ENCODE results near the gene DGKI. TPM values are rescaled to one million over a fixed set of nuclear protein-coding genes. Genes with fewer than 3 reads are reported as not detected.
A peak's percentile ranks its signal among the peaks of the same experiment; 100 is the strongest.

The DGKI gene
- 0.05 TPM for polyA plus RNA-seq (2013)

GRCh38 chr7:137846827-137847567 is at the start of gene DGKI:
TSS of gene DGKI (minus strand) at chr7:137846974.
- Histone ChIP-seq H3K4me3 (ENCODE audit: control insufficient read depth in 1 of 7, extremely low read depth in 1 of 7, insufficient read depth in 4 of 7, low read depth in 2 of 7, low read length in 6 of 7) (peak within 1 kb of the TSS in 6 of 7 experiments; percentile 11 to 62 (median 38)), H3K4me1 (ENCODE audit: control extremely low read depth in 1 of 4, control insufficient read depth in 4 of 4, insufficient read depth in 4 of 4, low read length in 3 of 4) (peaks cover 0 to 16% (median 12%) of the 10 kb centered on the region in 4 experiments), H3K36me3 (ENCODE audit: control insufficient read depth in 4 of 4, insufficient read depth in 4 of 4, low read length in 3 of 4) (no peaks in the 10 kb centered on the region), H3K27me3 (replicated peaks in 2 of 5; ENCODE audit: control insufficient read depth in 4 of 5, insufficient read depth in 5 of 5, low read length in 4 of 5) (peaks cover 26 to 72% (median 36%) of the 10 kb centered on the region in 5 experiments), H3K9me3 (ENCODE audit: control extremely low read depth in 1 of 5, control insufficient read depth in 4 of 5, insufficient read depth in 2 of 5, low read depth in 1 of 5, low read length in 4 of 5) (no peaks in the 10 kb centered on the region), H3K27ac (ENCODE audit: insufficient read depth in 1 of 2, low read depth in 1 of 2, low read length in 2 of 2, poor library complexity in 1 of 2, severe bottlenecking in 2 of 2) (no peak within 1 kb of the TSS)
- peak in 1 of 3 donors; percentile 24 for DNase-seq
- WGBS (ENCODE audit: insufficient coverage) = under 1% methylated on average over 59 of the region's 66 CpGs
- CTCF ChIA-PET = no interaction called here
- POLR2A ChIA-PET = no interaction called here

- no peak overlapping the region for H3K27ac ChIP-seq (ENCODE audit: insufficient read depth in 1 of 2, low read depth in 1 of 2, low read length in 2 of 2, poor library complexity in 1 of 2, severe bottlenecking in 2 of 2)
- H3K9me3 ChIP-seq (ENCODE audit: control extremely low read depth in 1 of 5, control insufficient read depth in 4 of 5, insufficient read depth in 2 of 5, low read depth in 1 of 5, low read length in 4 of 5) = no peaks in the 10 kb centered on the region
- no CpG with 5 or more reads among the region's 8 CpGs for WGBS (ENCODE audit: insufficient coverage)
- peaks cover 5 to 13% (median 8%) of the 10 kb centered on the region in 4 experiments for H3K4me1 ChIP-seq (ENCODE audit: control extremely low read depth in 1 of 4, control insufficient read depth in 4 of 4, insufficient read depth in 4 of 4, low read length in 3 of 4)
- H3K4me3 ChIP-seq (ENCODE audit: control insufficient read depth in 1 of 7, extremely low read depth in 1 of 7, insufficient read depth in 4 of 7, low read depth in 2 of 7, low read length in 6 of 7) = no peak overlapping the region
- H3K27me3 ChIP-seq (replicated peaks in 2 of 5; ENCODE audit: control insufficient read depth in 4 of 5, insufficient read depth in 5 of 5, low read length in 4 of 5) = no peaks in the 10 kb centered on the region
- ChIA-PET CTCF (interaction anchor here (0.9 to 2.8 kb wide), 3 partner anchors 8 to 114 kb away, joined by 4 to 7 read pairs (median 4); partner anchors contain the start of gene CREB3L2), POLR2A (no interaction called here)
- peaks cover 4 to 60% (median 45%) of the 10 kb centered on the region in 4 experiments for H3K36me3 ChIP-seq (ENCODE audit: control insufficient read depth in 4 of 4, insufficient read depth in 4 of 4, low read length in 3 of 4)
- no peak for DNase-seq
These were observed 48.8 kb upstream of the DGKI start for GRCh38 chr7:137895301-137896221.

- POLR2A ChIA-PET = interaction anchor here (0.6 kb wide), 1 partner anchor 41 kb away, joined by 3 read pairs; no protein-coding TSS in a partner anchor
These were observed 46.5 kb upstream of the DGKI start for GRCh38 chr7:137893143-137893742.

GRCh38 chr7:137891016-137891655 is 44.4 kb upstream of the DGKI start:
- Histone ChIP-seq H3K27ac (ENCODE audit: insufficient read depth in 1 of 2, low read depth in 1 of 2, low read length in 2 of 2, poor library complexity in 1 of 2, severe bottlenecking in 2 of 2) (no peak overlapping the region), H3K4me3 (ENCODE audit: control insufficient read depth in 1 of 7, extremely low read depth in 1 of 7, insufficient read depth in 4 of 7, low read depth in 2 of 7, low read length in 6 of 7) (no peak overlapping the region), H3K36me3 (ENCODE audit: control insufficient read depth in 4 of 4, insufficient read depth in 4 of 4, low read length in 3 of 4) (peaks cover 8 to 62% (median 45%) of the 10 kb centered on the region in 4 experiments), H3K27me3 (replicated peaks in 2 of 5; ENCODE audit: control insufficient read depth in 4 of 5, insufficient read depth in 5 of 5, low read length in 4 of 5) (no peaks in the 10 kb centered on the region), H3K9me3 (ENCODE audit: control extremely low read depth in 1 of 5, control insufficient read depth in 4 of 5, insufficient read depth in 2 of 5, low read depth in 1 of 5, low read length in 4 of 5) (no peaks in the 10 kb centered on the region), H3K4me1 (ENCODE audit: control extremely low read depth in 1 of 4, control insufficient read depth in 4 of 4, insufficient read depth in 4 of 4, low read length in 3 of 4) (peaks cover 0 to 7% (median 2%) of the 10 kb centered on the region in 4 experiments)
- no peak for DNase-seq
- POLR2A ChIA-PET = interaction anchor here (0.6 kb wide), 1 partner anchor 72 kb away, joined by 5 read pairs; no protein-coding TSS in a partner anchor
- CTCF ChIA-PET = interaction anchor here (1.0 kb wide), 1 partner anchor 13 kb away, joined by 4 read pairs; no protein-coding TSS in a partner anchor
- WGBS (ENCODE audit: insufficient coverage) = 95% methylated on average over 2 of the region's 4 CpGs

More at GRCh38 chr7:137893143-137893742, 46.5 kb upstream of the DGKI start:
- Histone ChIP-seq H3K4me1 (ENCODE audit: control extremely low read depth in 1 of 4, control insufficient read depth in 4 of 4, insufficient read depth in 4 of 4, low read length in 3 of 4) (peaks cover 0 to 7% (median 2%) of the 10 kb centered on the region in 4 experiments), H3K36me3 (ENCODE audit: control insufficient read depth in 4 of 4, insufficient read depth in 4 of 4, low read length in 3 of 4) (peaks cover 8 to 69% (median 47%) of the 10 kb centered on the region in 4 experiments), H3K9me3 (ENCODE audit: control extremely low read depth in 1 of 5, control insufficient read depth in 4 of 5, insufficient read depth in 2 of 5, low read depth in 1 of 5, low read length in 4 of 5) (no peaks in the 10 kb centered on the region), H3K4me3 (ENCODE audit: control insufficient read depth in 1 of 7, extremely low read depth in 1 of 7, insufficient read depth in 4 of 7, low read depth in 2 of 7, low read length in 6 of 7) (no peak overlapping the region), H3K27ac (ENCODE audit: insufficient read depth in 1 of 2, low read depth in 1 of 2, low read length in 2 of 2, poor library complexity in 1 of 2, severe bottlenecking in 2 of 2) (no peak overlapping the region), H3K27me3 (replicated peaks in 2 of 5; ENCODE audit: control insufficient read depth in 4 of 5, insufficient read depth in 5 of 5, low read length in 4 of 5) (no peaks in the 10 kb centered on the region)
- CTCF ChIA-PET = interaction anchor here (0.7 to 2.8 kb wide), 5 partner anchors 10 to 238 kb away, joined by 3 to 7 read pairs (median 3); no protein-coding TSS in a partner anchor
- DNase-seq = no peak

GRCh38 chr7:137890449-137890921 is 43.7 kb upstream of the DGKI start:
- POLR2A ChIA-PET = no interaction called here
- Histone ChIP-seq H3K27me3 (replicated peaks in 2 of 5; ENCODE audit: control insufficient read depth in 4 of 5, insufficient read depth in 5 of 5, low read length in 4 of 5) (no peaks in the 10 kb centered on the region), H3K9me3 (ENCODE audit: control extremely low read depth in 1 of 5, control insufficient read depth in 4 of 5, insufficient read depth in 2 of 5, low read depth in 1 of 5, low read length in 4 of 5) (no peaks in the 10 kb centered on the region), H3K4me1 (ENCODE audit: control extremely low read depth in 1 of 4, control insufficient read depth in 4 of 4, insufficient read depth in 4 of 4, low read length in 3 of 4) (peaks cover 0 to 7% (median 2%) of the 10 kb centered on the region in 4 experiments), H3K4me3 (ENCODE audit: control insufficient read depth in 1 of 7, extremely low read depth in 1 of 7, insufficient read depth in 4 of 7, low read depth in 2 of 7, low read length in 6 of 7) (no peak overlapping the region), H3K36me3 (ENCODE audit: control insufficient read depth in 4 of 4, insufficient read depth in 4 of 4, low read length in 3 of 4) (peaks cover 8 to 60% (median 45%) of the 10 kb centered on the region in 4 experiments), H3K27ac (ENCODE audit: insufficient read depth in 1 of 2, low read depth in 1 of 2, low read length in 2 of 2, poor library complexity in 1 of 2, severe bottlenecking in 2 of 2) (no peak overlapping the region)
- DNase-seq = no peak
- CTCF ChIA-PET = interaction anchor here (1.0 to 1.1 kb wide), 2 partner anchors 14 to 235 kb away, joined by 3 to 4 read pairs; no protein-coding TSS in a partner anchor
- WGBS (ENCODE audit: insufficient coverage) = 73% methylated on average over 2 of the region's 3 CpGs

DNA sequence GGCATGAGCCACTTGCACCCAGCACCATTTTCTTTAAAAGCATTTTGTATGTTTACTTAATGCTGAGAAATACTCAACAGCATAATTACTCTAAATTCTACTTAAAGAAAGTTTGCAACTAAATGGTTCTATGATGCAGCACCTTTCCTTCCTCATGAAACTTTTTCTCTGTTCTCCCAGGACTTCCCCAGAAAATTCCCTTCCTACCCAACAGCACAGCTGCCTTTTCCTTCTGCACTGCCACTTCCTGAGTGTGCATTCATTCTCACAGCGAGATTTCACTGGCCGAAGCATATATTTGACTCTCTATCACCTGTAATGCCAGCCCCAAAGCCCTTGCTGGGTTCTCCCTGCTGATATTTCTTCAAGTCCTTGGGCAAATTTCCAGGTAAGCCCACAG is 41.5 kb upstream of the DGKI start:
- peaks cover 13 to 61% (median 40%) of the 10 kb centered on the region in 4 experiments for H3K36me3 ChIP-seq (ENCODE audit: control insufficient read depth in 4 of 4, insufficient read depth in 4 of 4, low read length in 3 of 4)
- peaks cover 0 to 7% (median 2%) of the 10 kb centered on the region in 4 experiments for H3K4me1 ChIP-seq (ENCODE audit: control extremely low read depth in 1 of 4, control insufficient read depth in 4 of 4, insufficient read depth in 4 of 4, low read length in 3 of 4)
- H3K9me3 ChIP-seq (ENCODE audit: control extremely low read depth in 1 of 5, control insufficient read depth in 4 of 5, insufficient read depth in 2 of 5, low read depth in 1 of 5, low read length in 4 of 5) = no peaks in the 10 kb centered on the region
- H3K27ac ChIP-seq (ENCODE audit: insufficient read depth in 1 of 2, low read depth in 1 of 2, low read length in 2 of 2, poor library complexity in 1 of 2, severe bottlenecking in 2 of 2) = no peak overlapping the region
- ChIA-PET POLR2A (no interaction called here), CTCF (interaction anchor here (1.2 kb wide), 1 partner anchor 232 kb away, joined by 3 read pairs; no protein-coding TSS in a partner anchor)
- no peak for DNase-seq
- H3K27me3 ChIP-seq (replicated peaks in 2 of 5; ENCODE audit: control insufficient read depth in 4 of 5, insufficient read depth in 5 of 5, low read length in 4 of 5) = no peaks in the 10 kb centered on the region
- 94% methylated on average over 2 of the region's 2 CpGs for WGBS (ENCODE audit: insufficient coverage)
- no peak overlapping the region for H3K4me3 ChIP-seq (ENCODE audit: control insufficient read depth in 1 of 7, extremely low read depth in 1 of 7, insufficient read depth in 4 of 7, low read depth in 2 of 7, low read length in 6 of 7)

Measured in common myeloid progenitor, CD34-positive (primary cell).